ENCODE results near the gene SLC25A31. TPM values are rescaled to one million over a fixed set of nuclear protein-coding genes. Genes with fewer than 3 reads are reported as not detected.

The SLC25A31 gene
- total RNA-seq, 1 donor from 2014 or later = not detected

DNA sequence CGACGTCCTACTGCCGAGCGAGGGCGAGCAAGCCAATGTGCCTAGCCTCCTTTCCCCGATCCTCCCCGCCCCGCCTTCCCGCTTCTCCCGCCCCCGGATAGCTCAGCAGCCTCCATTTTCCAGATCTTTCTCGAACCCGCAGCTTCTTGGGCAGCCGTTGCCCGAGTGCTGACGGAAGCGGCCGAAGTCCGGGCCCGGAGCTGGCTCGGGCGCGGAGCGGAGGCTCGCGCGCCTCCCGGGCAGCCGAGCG is 51.8 kb downstream of the SLC25A31 start:
- no peaks in the 10 kb centered on the region for H3K9me3 ChIP-seq (replicated peaks)
- H3K4me3 ChIP-seq = peak overlapping the region; percentile 79
- intact Hi-C loops (cut with micrococcal nuclease) = no loop called here
- peaks cover 28% of the 10 kb centered on the region for H3K4me1 ChIP-seq
- peak; percentile 86 for DNase-seq
- H3K27me3 ChIP-seq (ENCODE audit: low read depth) = no peaks in the 10 kb centered on the region
- H3K36me3 ChIP-seq = no peaks in the 10 kb centered on the region
- no peak for TF ChIP-seq CTCF (IDR thresholded peaks at IDR 0.05; ENCODE audit: borderline replicate concordance)
- peak overlapping the region; percentile 81 for H3K27ac ChIP-seq (replicated peaks)

- TF ChIP-seq CTCF (IDR thresholded peaks at IDR 0.05; ENCODE audit: borderline replicate concordance) = peak; percentile 56
- Histone ChIP-seq H3K36me3 (no peaks in the 10 kb centered on the region), H3K4me1 (peaks cover 28% of the 10 kb centered on the region), H3K27me3 (ENCODE audit: low read depth) (no peaks in the 10 kb centered on the region), H3K9me3 (replicated peaks) (no peaks in the 10 kb centered on the region), H3K4me3 (peak within 1 kb of the TSS; percentile 79), H3K27ac (replicated peaks) (peak within 1 kb of the TSS; percentile 81)
- DNase-seq = peak; percentile 48
- intact Hi-C loops (cut with micrococcal nuclease) = no loop called here
Measured at GRCh38 chr4:127782275-127783025, 52.2 kb downstream of the SLC25A31 start, which contains the start of gene HSPA4L. Gene HSPA4L, plus strand, starts transcription at chr4:127782322. Its CDS starts 229 bp downstream, at chr4:127782551.

GRCh38 chr4:127783026-127783769 is 53.0 kb downstream of the SLC25A31 start:
- peak overlapping the region; percentile 81 for H3K27ac ChIP-seq (replicated peaks)
- intact Hi-C loops (cut with micrococcal nuclease) = no loop called here

DNA sequence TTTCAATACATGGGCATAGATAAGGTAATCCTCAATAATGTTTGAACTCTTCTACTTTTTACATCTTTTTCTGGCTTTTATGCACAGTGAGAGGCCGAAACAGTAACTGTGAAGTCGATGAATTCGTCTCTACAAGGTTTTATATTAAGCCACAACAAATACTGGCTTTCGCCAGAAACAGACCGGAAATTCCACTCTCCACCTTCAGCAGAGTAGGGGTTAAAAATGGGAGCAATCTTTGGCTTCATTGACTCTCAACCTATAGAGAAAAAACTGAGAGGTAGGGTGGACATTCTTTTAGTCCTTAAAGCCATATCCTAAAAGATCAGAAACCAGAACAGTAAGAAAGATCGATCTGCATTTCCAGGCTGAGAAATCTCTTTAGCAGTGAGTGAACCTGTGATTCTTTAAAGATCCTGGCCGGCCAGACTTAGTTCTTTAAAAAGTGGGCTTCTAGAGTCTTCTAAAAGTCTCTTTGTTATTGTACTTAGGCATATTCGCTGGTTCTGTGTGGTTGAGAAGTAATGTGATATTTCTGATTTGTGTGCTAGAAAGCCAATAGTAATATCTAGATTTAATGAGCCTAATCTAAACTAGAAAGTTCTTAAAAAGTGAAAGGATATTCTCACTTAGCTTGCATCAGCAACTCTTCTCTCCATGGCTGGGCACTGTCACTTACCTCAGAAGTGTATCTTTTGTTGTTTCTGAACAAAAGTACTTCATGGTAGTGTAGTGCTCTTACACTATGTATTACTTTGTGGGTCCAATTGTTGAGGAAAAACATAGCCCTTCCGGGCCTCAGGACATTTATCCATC is 54.0 kb downstream of the SLC25A31 start:
- no peak for DNase-seq
- Histone ChIP-seq H3K9me3 (replicated peaks) (no peaks in the 10 kb centered on the region), H3K36me3 (no peaks in the 10 kb centered on the region), H3K27me3 (ENCODE audit: low read depth) (no peaks in the 10 kb centered on the region), H3K4me3 (peak overlapping the region; percentile 79), H3K27ac (replicated peaks) (peak overlapping the region; percentile 81), H3K4me1 (peaks cover 28% of the 10 kb centered on the region)
- no peak for TF ChIP-seq CTCF (IDR thresholded peaks at IDR 0.05; ENCODE audit: borderline replicate concordance)
- intact Hi-C loops (cut with micrococcal nuclease) = no loop called here

More at GRCh38 chr4:127783026-127783769, 53.0 kb downstream of the SLC25A31 start:
- H3K4me1 ChIP-seq = peaks cover 28% of the 10 kb centered on the region
- no peaks in the 10 kb centered on the region for H3K27me3 ChIP-seq (ENCODE audit: low read depth)
- no peak for TF ChIP-seq CTCF (IDR thresholded peaks at IDR 0.05; ENCODE audit: borderline replicate concordance)
- peak; percentile 66 for DNase-seq
- H3K4me3 ChIP-seq = peak overlapping the region; percentile 79
- H3K36me3 ChIP-seq = no peaks in the 10 kb centered on the region
- H3K9me3 ChIP-seq (replicated peaks) = no peaks in the 10 kb centered on the region

GRCh38 chr4:127788517-127788916 is 58.3 kb downstream of the SLC25A31 start:
- peaks cover 10% of the 10 kb centered on the region for H3K4me1 ChIP-seq
- no peak overlapping the region for H3K4me3 ChIP-seq
- H3K27ac ChIP-seq (replicated peaks) = no peak overlapping the region
- no peaks in the 10 kb centered on the region for H3K27me3 ChIP-seq (ENCODE audit: low read depth)
- peak; percentile 26 for TF ChIP-seq CTCF (IDR thresholded peaks at IDR 0.05; ENCODE audit: borderline replicate concordance)
- H3K9me3 ChIP-seq (replicated peaks) = no peaks in the 10 kb centered on the region
- no peak for DNase-seq
- H3K36me3 ChIP-seq = no peaks in the 10 kb centered on the region
- intact Hi-C loops (cut with micrococcal nuclease) = no loop called here
